HG03469 (cell line): ENCODE results near the gene APOE.
"Not testable (repeated sequence)": the region's sequence is repeated elsewhere in the genome, so short reads cannot be mapped to it uniquely, and the experiment has no call there.

ENCODE experiments used
- ATAC-seq: cut with Tn5 transposase; IDR thresholded peaks from one replicate; pipeline ENCODE4 v1.9.1; 2021; ENCODE audit warnings: mild to moderate bottlenecking, moderate library complexity, moderate number of reproducible peaks; ENCODE audit not compliant: unreplicated experiment

Gene APOE

DNA sequence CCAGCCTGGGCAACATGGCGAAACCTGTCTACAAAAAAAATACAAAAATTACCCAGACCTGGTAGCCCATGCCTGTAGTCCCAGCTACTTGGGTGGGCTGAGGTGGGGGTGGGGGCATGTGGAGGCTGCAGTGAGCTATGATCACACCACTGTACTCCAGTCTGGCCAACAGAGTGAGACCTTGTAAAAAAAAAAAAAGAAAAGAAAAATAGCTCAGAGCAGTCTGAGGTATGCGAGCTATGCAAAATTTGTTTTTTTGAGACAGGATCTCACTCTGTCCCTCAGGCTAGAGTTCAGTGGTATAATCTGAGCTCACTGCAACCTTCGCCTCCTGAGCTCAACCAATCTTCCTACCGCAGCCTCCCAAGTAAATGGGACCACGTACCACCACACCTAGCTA is 21.7 kb upstream of the APOE start:
- no peak for ATAC-seq

GRCh38 chr19:44884566-44884965 is 21.0 kb upstream of the APOE start:
- no peak for ATAC-seq

- ATAC-seq: no peak
These were observed 19.5 kb upstream of the APOE start for GRCh38 chr19:44886141-44886540.

DNA sequence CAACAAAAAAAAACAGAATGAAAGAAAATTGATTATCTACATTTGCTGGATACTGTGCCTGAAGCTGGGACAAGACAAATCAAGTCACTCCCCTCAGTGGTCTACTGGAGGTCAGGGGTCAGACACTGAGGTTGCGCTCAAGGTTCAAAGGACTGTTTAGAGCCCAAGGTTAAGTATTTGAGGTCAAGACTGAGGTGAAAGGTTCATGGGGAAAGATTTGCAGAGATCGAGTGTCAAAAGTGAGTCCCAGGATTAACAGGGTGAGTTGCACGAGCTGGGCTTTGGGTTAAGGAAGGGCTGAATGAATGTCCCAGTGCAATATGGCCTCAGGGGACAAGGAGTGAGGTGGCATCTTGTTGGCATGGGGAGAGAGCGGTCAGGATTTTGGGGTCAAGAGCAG is 17.9 kb upstream of the APOE start:
- ATAC-seq: no peak

GRCh38 chr19:44888335-44888734 is 17.3 kb upstream of the APOE start:
- ATAC-seq: not testable (repeated sequence)

DNA sequence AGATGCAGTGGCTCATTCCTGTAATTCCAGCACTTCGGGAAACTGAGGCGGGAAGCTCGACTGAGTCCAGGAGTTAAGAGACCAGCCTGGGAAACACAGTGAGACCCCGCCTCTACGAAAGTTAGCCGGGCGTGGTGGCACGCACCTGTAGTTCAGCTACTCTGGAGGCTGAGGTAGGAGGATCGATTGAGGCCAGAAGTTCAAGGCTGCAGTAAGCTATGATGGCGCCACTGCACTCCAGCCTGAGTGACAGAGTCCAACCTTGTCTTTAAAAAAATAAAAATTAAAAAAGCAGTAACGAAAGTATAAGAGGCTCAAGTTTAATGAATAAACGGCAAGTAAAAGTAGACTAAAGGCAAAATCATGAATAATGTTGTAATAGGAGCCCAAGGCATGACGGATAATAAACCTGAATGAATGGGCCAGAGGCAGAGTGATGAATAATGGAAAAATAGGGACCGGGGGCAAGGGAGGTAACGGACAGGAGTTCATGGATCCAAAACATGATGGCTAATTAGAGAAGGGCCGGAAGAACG is 15.7 kb upstream of the APOE start:
- no peak for ATAC-seq

DNA sequence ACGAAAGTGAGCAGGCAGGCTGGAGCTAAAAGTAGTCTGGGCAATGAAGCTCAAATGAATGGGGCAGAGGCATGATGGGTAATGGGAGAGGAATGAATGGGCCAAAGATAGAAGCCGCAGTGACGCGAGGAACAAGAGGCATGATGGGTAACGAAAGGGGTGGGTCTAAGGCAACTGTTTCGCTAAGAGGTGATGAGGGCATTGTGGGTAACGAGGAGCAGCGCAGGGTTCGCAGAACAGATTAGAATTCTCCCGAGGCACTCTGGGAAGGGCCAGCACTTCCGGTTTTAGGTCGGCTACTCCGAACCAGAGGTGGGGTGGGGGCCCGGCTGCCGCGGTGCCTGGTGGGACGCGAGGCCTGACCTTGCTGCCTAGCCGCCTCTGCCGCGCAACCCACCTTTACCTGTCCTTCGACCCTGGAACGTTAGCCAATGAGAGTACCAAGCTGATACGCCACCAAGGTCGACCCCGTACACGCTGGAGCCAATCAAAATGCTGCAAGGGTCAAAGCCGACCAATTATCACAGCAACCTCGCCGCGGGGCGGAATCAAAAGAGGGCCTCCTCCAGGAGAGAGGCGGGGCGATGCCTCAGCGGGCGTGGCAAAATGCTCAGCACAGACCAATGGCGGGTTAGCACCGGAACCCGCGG is 15.1 kb upstream of the APOE start:
- peak; percentile 72 for ATAC-seq

DNA sequence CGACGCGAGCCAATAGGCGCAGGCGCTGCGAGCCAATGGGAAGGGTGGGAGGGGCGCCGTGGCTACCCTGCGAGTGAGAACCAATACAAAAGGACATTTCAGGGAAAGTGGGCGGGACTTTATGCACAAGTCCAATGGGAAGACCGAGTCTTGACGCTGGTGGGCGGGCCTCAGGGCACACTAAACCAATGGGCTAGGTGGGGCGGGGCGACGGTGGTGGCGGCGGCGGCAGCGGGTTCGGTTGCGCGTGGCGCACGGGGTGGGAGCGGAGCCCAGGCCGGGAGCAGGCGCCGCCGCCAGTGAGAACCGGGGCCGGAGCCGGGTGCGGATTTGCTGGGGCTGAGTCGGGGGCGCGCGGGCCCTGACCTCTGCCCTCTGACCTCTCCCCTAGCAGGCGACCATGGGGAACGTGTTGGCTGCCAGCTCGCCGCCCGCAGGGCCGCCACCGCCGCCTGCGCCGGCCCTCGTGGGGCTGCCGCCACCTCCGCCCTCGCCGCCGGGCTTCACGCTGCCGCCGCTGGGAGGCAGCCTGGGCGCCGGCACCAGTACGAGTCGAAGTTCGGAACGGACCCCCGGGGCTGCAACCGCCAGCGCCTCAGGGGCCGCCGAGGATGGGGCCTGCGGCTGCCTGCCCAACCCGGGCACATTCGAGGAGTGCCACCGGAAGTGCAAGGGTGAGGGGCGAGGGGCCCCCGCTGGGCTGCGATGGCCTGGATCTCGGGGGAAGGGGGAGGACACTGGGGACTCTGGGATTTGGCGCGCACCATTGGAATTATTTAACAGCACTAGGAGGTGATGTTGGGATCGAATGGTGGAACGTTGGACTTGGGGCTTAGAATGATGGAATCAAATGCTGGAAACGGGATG is 14.3 kb upstream of the APOE start, which contains the start of gene TOMM40:
Gene TOMM40 (plus strand): TSS at position 239 of the 867 bp plus-strand sequence. CDS start 162 bp downstream, at position 401.
- no peak for ATAC-seq

DNA sequence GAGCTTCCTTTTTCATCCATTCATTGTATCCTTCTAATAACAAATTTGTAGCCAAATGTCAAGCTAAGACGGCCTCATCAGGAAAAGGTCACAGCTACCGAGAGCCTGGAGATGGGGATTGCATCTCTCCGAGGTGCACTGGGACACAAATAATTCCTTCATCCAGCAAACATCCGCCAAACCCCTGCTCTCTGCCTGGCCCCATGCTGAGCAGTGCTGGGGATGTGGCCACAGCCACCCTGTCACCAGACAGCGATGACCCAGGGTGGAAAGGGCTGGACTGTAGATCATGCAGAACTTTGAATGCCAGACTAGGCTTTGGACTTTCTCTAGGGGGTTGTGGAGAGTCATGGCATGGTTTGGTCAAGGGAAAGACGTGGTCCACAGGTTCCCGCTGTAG is 12.7 kb upstream of the APOE start:
- ATAC-seq: no peak

DNA sequence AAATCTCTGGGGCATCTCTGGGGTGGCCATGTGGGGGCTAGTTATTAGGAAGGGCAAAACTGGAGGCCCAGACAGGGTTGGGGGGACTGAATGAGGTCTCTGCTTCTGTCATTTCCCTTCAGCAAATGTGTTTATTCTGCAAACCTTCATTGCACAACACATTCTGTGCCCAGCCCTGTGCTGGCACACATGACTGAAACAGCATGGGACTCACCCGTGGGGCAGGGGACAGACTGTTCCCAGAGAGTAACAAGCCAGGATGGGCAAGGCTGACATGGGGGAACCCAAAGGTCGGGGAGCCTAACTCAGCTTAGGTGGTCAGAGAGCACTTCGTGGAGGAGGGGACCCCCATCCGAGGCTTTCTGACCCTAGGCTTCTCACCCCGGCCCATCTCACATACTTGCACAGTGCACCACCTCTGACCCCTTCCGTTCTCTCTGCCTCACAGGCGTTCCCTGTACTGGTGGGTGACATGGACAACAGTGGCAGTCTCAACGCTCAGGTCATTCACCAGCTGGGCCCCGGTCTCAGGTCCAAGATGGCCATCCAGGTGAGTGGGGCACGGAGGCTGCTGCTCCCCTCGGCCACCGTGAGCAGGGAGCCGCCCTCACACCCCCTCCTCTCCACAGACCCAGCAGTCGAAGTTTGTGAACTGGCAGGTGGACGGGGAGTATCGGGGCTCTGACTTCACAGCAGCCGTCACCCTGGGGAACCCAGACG is 12.1 kb upstream of the APOE start:
- ATAC-seq: no peak

- ATAC-seq: no peak
These were observed 11.6 kb upstream of the APOE start for GRCh38 chr19:44894052-44894400.

DNA sequence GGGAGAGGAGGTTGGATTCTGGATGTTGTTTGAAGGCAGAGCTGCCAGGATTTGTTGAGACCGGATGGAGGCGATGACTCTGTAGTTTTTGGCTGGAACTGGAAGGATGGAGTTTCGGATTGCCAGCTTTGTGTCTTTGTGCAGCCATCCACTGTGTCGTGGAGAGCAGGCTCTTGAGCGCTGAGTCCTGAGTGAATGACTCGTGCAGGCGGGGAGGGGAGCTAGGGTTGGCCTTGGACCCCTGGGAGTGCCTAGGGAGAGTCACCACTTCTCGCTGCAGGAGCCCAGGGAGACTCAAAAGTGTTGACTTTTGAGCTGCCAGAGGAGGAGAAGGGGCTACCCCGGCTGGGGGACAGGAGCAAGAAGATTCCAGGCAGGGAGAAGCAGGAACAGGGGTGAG is 10.7 kb upstream of the APOE start:
- ATAC-seq: no peak

- ATAC-seq: no peak
These were observed 7.8 kb upstream of the APOE start for GRCh38 chr19:44897835-44898234.

DNA sequence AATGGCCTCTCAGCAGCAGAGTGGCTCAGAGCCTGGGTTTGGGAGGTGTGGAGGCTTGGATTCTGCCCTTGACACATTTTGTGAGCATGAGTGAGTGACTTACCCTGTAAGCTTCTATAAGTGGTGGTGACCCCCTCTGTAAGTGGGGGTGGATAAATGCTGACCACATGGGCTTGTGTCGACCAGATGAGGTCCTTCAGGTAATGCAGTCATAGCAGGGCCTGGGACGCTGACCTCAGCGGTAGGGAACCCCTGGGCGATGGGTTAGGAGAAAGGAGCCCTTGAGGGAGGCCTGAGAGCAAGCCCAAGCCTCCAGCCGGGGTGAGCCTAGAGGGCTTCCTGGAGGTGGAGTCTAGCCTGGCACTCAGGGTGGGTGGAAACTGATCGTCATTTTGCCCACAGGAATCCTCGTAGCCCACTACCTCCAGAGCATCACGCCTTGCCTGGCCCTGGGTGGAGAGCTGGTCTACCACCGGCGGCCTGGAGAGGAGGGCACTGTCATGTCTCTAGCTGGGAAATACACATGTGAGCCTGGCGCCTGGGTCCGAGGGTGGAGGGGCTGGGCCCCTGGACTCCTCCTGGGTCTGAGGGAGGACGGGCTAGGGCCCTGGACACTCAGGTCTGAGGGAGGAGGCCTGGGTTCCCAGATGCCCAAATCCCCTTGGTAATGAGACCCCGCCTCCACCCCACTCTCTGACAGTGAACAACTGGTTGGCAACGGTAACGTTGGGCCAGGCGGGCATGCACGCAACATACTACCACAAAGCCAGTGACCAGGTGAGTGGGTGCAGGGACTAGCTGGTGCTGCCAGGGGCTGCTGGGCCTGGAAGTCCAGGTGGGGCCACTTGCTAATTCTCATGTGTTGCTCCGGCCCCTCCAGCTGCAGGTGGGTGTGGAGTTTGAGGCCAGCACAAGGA is 5.0 kb upstream of the APOE start:
- no peak for ATAC-seq

GRCh38 chr19:44903216-44903601 is 2.4 kb upstream of the APOE start:
- no peak for ATAC-seq

DNA sequence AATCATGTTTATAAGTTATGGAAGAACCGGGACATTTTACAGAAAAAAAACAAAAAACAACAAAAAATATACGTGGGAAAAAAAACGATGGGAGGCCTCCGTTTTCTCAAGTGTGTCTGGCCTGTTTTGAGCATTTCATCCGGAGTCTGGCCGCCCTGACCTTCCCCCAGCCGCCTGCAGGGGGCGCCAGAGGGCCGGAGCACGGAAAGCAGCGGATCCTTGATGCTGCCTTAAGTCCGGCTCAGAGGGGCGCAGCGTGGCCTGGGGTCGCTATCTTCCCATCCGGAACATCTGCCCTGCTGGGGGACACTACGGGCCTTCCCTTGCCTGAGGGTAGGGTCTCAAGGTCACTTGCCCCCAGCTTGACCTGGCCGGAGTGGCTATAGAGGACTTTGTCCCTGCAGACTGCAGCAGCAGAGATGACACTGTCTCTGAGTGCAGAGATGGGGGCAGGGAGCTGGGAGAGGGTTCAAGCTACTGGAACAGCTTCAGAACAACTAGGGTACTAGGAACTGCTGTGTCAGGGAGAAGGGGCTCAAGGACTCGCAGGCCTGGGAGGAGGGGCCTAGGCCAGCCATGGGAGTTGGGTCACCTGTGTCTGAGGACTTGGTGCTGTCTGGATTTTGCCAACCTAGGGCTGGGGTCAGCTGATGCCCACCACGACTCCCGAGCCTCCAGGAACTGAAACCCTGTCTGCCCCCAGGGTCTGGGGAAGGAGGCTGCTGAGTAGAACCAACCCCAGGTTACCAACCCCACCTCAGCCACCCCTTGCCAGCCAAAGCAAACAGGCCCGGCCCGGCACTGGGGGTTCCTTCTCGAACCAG is 1.8 kb upstream of the APOE start:
- ATAC-seq: no peak

GRCh38 chr19:44904426-44904994 is 1.1 kb upstream of the APOE start:
- no peak for ATAC-seq

- ATAC-seq: no peak
These were observed 2.0 kb downstream of the APOE start for GRCh38 chr19:44907613-44908012.
